ENCODE measurements around the gene EXD3.

Gene EXD3

DNA sequence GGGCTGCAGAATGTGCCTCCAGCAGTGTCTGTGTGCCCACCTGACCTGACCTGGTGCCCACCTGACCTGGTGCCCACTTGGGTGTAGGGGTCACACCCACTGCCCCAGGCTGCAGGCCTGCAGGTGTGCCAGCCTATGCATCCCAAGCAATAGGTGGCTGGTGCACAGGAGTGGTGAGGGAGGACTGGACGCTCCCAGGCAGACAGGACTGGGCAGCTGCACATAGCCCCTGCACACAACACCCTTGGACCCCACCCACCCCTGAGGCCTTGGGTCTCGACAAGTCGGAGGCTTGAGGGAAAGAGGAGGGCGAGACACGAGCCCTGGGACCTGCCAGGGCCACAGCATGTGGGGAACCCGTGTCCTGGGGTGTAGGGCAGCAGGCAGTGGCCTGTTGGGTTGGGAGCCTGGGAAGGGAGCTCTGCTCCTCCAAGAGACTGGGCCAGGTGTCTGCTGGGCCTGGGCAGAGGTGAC lies 110.1 kb downstream of the EXD3 start:
- H3K4me1 ChIP-seq (ENCODE audit: low read depth, poor library complexity, severe bottlenecking): peaks cover 7% of the 10 kb centered on the region
- TF ChIP-seq, protein P1, sequence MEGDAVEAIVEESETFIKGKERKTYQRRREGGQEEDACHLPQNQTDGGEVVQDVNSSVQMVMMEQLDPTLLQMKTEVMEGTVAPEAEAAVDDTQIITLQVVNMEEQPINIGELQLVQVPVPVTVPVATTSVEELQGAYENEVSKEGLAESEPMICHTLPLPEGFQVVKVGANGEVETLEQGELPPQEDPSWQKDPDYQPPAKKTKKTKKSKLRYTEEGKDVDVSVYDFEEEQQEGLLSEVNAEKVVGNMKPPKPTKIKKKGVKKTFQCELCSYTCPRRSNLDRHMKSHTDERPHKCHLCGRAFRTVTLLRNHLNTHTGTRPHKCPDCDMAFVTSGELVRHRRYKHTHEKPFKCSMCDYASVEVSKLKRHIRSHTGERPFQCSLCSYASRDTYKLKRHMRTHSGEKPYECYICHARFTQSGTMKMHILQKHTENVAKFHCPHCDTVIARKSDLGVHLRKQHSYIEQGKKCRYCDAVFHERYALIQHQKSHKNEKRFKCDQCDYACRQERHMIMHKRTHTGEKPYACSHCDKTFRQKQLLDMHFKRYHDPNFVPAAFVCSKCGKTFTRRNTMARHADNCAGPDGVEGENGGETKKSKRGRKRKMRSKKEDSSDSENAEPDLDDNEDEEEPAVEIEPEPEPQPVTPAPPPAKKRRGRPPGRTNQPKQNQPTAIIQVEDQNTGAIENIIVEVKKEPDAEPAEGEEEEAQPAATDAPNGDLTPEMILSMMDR (conservative IDR thresholded peaks at IDR 0.05; ENCODE audit: low read depth, low read length): no peak

DNA sequence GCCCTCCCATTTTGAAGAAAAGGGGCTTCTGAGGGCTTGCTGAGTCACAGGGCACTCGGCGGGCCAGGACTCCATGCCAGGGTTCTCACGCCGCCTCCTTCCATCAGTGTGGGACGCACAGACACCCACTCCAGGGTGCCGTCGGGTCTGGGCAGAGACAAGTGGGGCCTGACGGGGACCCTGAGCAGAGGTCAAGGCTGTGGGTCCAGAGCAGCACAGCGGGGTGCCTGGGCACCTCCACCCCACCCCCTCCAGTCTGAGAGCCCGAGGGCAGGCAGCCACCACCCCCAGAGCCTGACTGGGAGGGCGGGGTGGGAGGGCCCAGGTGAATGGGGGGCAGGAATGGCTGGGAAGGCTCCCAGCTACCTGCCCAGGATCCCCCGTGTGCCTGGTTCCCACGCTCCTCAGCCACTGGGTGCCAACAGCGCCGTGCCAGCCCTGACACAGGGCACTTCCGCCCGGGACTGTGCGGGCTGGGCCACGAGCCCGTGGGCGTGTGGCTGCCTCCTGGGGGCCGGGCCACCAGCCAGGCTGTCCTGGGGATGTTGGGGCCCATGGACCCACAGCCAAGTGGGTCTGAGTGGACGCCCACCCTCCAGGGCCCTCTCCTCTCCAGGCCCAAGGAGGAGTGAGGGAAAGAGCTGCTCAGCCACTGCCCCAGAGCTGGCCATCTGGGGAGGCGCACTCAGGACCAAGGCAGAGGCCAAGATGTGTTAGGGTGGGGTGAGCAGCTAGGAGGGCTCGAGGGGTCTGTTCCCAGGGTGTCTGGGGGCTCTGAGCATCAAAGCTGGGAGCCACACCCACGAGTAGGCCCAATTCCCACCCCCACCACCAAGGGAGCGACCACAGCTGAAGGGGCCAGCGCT lies 110.7 kb downstream of the EXD3 start:
- Histone ChIP-seq H3K9ac (no peak overlapping the region), H3K79me2 (ENCODE audit: insufficient read depth, low read depth) (no peaks in the 10 kb centered on the region), H3K36me3 (ENCODE audit: insufficient read depth) (no peaks in the 10 kb centered on the region), H4K20me1 (ENCODE audit: insufficient read depth) (no peaks in the 10 kb centered on the region), H3K4me1 (ENCODE audit: low read depth, poor library complexity, severe bottlenecking) (peaks cover 7% of the 10 kb centered on the region), H3K4me2 (no peak overlapping the region), H3K27ac (no peak overlapping the region), H2AFZ (ENCODE audit: low read depth) (no peak overlapping the region), H3K4me3 (IDR thresholded peaks at IDR 0.05; ENCODE audit: insufficient read depth, low read depth, low read length) (no peak overlapping the region), H3K27me3 (ENCODE audit: insufficient read depth, low read depth) (peaks cover 2% of the 10 kb centered on the region; the same call in 1 of the 2 replicates)
- TF ChIP-seq, protein P1 (conservative IDR thresholded peaks at IDR 0.05; ENCODE audit: low read depth, low read length): no peak

More for the DNA sequence above, 110.1 kb downstream of the EXD3 start:
- no peak overlapping the region for H2AFZ ChIP-seq (ENCODE audit: low read depth)
- no peaks in the 10 kb centered on the region for H4K20me1 ChIP-seq (ENCODE audit: insufficient read depth)
- H3K4me3 ChIP-seq (IDR thresholded peaks at IDR 0.05; ENCODE audit: insufficient read depth, low read depth, low read length): no peak overlapping the region
- H3K79me2 ChIP-seq (ENCODE audit: insufficient read depth, low read depth): no peaks in the 10 kb centered on the region
- peaks cover 2% of the 10 kb centered on the region; the same call in 1 of the 2 replicates for H3K27me3 ChIP-seq (ENCODE audit: insufficient read depth, low read depth)
- H3K4me2 ChIP-seq: no peak overlapping the region
- H3K36me3 ChIP-seq (ENCODE audit: insufficient read depth): no peaks in the 10 kb centered on the region
- H3K9ac ChIP-seq: no peak overlapping the region
- no peak overlapping the region for H3K27ac ChIP-seq

DNA sequence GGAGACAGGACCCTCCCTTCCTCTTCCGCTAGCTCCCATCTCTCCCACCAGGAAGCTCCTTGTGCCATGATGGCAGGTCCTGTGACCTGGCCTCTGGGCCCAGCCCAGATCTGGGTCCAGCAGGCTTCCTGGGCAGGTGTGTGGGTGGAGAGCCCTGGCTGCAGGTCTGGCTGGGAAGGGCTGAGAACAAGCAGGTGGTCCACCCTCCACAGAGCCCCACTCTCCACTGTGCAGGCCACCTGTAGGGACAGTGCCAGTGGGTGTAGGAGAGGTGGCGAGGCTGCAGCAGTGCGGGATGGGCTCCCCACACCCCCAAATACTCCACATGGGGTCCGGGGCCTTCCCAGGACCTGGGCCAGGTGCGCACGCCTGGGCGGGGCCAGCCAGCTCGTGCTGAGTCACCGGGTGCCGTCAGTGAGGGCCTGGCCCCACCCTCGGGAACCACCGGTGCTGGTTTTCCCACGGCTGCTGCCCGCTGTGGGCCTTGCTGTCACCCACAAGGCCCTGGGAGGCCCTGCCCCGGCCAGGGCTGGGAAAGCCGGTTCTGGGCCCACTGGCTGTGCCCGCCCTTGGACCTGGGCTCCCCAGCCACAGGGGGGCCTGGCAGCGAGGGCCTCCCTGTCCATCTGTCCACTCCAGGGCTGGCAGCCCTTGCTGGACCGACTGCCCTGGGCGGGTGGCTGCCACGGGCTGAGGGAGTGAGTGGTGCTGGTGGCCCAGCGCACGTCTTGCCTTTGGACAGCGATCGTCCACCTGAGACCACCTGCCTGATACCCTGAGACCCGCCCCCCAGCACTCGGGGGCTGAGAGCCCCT lies 111.6 kb downstream of the EXD3 start:
- H3K27me3 ChIP-seq (ENCODE audit: insufficient read depth, low read depth): peaks cover 2% of the 10 kb centered on the region; the same call in 1 of the 2 replicates
- H3K79me2 ChIP-seq (ENCODE audit: insufficient read depth, low read depth): no peaks in the 10 kb centered on the region
- no peak overlapping the region for H3K9ac ChIP-seq
- peaks cover 7% of the 10 kb centered on the region for H3K4me1 ChIP-seq (ENCODE audit: low read depth, poor library complexity, severe bottlenecking)
- TF ChIP-seq, protein P1 (conservative IDR thresholded peaks at IDR 0.05; ENCODE audit: low read depth, low read length): no peak
- H3K4me2 ChIP-seq: no peak overlapping the region
- no peak overlapping the region for H3K4me3 ChIP-seq (IDR thresholded peaks at IDR 0.05; ENCODE audit: insufficient read depth, low read depth, low read length)
- H4K20me1 ChIP-seq (ENCODE audit: insufficient read depth): no peaks in the 10 kb centered on the region
- no peak overlapping the region for H3K27ac ChIP-seq
- no peak overlapping the region for H2AFZ ChIP-seq (ENCODE audit: low read depth)
- H3K36me3 ChIP-seq (ENCODE audit: insufficient read depth): no peaks in the 10 kb centered on the region

DNA sequence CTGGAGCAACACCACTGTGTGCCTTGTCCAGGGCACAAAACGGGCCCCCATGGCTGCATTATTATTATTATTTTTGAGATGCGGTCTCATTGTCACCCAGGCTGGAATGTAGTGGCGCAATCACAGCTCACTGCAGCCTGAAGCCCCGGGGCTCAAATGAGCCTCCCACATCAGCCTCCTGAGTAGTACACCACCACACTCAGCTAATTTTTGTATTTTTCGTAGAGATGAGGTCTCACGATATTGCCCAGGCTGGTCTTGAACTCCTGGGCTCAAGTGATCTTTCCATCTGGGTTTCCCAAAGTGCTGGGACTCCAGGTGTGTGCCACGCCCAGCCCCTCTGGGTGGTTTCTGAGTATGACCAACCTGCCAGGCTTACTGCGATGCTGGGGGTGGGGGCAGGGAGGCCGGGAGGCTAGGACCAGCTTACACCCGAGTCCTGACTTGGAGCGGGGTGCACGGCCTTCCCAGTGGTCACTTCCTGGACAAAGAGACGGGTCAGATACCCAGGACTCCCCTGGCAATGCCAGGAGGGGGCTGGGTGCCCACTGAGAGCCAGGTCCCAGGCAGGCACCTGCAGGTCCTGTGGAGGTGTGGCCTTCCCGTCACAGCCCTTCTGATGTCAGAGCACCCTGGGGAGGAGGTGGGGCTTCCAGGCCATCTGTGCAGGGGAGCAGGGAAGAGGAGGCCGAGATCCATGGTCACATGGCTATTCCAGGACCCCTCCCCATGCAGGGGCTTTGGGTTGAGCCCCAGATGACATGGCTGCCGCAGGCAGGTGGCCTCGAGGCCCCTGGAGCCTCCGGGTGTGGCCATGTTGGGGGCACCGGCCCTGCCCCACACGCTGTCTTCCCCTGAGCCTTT lies 112.5 kb downstream of the EXD3 start:
- H3K9ac ChIP-seq: no peak overlapping the region
- H3K4me2 ChIP-seq: no peak overlapping the region; the same call in 1 of the 2 replicates
- TF ChIP-seq, protein P1 (conservative IDR thresholded peaks at IDR 0.05; ENCODE audit: low read depth, low read length): no peak
- peaks cover 7% of the 10 kb centered on the region for H3K4me1 ChIP-seq (ENCODE audit: low read depth, poor library complexity, severe bottlenecking)
- H3K79me2 ChIP-seq (ENCODE audit: insufficient read depth, low read depth): no peaks in the 10 kb centered on the region
- H4K20me1 ChIP-seq (ENCODE audit: insufficient read depth): no peaks in the 10 kb centered on the region
- peaks cover 2% of the 10 kb centered on the region; the same call in 1 of the 2 replicates for H3K27me3 ChIP-seq (ENCODE audit: insufficient read depth, low read depth)
- no peaks in the 10 kb centered on the region for H3K36me3 ChIP-seq (ENCODE audit: insufficient read depth)
- no peak overlapping the region for H3K4me3 ChIP-seq (IDR thresholded peaks at IDR 0.05; ENCODE audit: insufficient read depth, low read depth, low read length)
- peak overlapping the region; percentile 10; the same call in 1 of the 2 replicates for H2AFZ ChIP-seq (ENCODE audit: low read depth)
- no peak overlapping the region for H3K27ac ChIP-seq
